Smooth muscle cell (in vitro differentiated cells): ENCODE data around the gene FBXW11. TPM values are rescaled to one million over a fixed set of nuclear protein-coding genes. Genes with fewer than 3 reads are reported as not detected.

ENCODE experiments used
- DNase-seq: peaks from one replicate; lab custom pipeline; 2025; ENCODE audit not compliant: unreplicated experiment; lab: John Stamatoyannopoulos, UW
- H2AFZ ChIP-seq: fragments of 200-600 bp; sonication (generic); 2 replicates; pipeline ENCODE4 v1.6.0; 2016; ENCODE audit warnings: antibody characterized with exemption, low read depth, mild to moderate bottlenecking
- H3F3A ChIP-seq: fragments of 200-600 bp; sonication (generic); 2 replicates; pipeline ENCODE4 v1.6.0; 2017; ENCODE audit warnings: antibody characterized with exemption, low read depth
- H3K27ac ChIP-seq: fragments of 200-600 bp; sonication (generic); 2 replicates; pipeline ENCODE4 v1.5.1; 2016; ENCODE audit warnings: low read depth, mild to moderate bottlenecking
- H3K27me3 ChIP-seq: fragments of 200-600 bp; sonication (generic); 2 replicates; pipeline ENCODE4 v1.6.1; 2016; ENCODE audit warnings: low read depth, mild to moderate bottlenecking
- H3K36me3 ChIP-seq: fragments of 200-600 bp; sonication (generic); 2 replicates; pipeline ENCODE4 v1.5.1; 2016; ENCODE audit warnings: low read depth
- H3K4me1 ChIP-seq: fragments of 200-600 bp; sonication (generic); 2 replicates; pipeline ENCODE4 v1.5.1; 2016; ENCODE audit warnings: low read depth
- H3K4me2 ChIP-seq: fragments of 200-600 bp; sonication (generic); 2 replicates; pipeline ENCODE4 v1.6.0; 2016; ENCODE audit warnings: mild to moderate bottlenecking
- H3K4me3 ChIP-seq: fragments of 200-600 bp; sonication (generic); 2 replicates; pipeline ENCODE4 v1.5.1; 2016; ENCODE audit warnings: mild to moderate bottlenecking
- H3K79me2 ChIP-seq: fragments of 200-600 bp; sonication (generic); 2 replicates; pipeline ENCODE4 v1.6.0; 2016; ENCODE audit warnings: low read depth, mild to moderate bottlenecking
- H3K9ac ChIP-seq: fragments of 200-600 bp; sonication (generic); 2 replicates; pipeline ENCODE4 v1.6.0; 2016; ENCODE audit warnings: low read depth
- H3K9me3 ChIP-seq: fragments of 200-600 bp; sonication (generic); replicated peaks from 2 replicates; pipeline ENCODE4 v1.5.1; 2016; ENCODE audit warnings: low read depth
- H4K20me1 ChIP-seq: fragments of 200-600 bp; sonication (generic); 2 replicates; pipeline ENCODE4 v1.6.0; 2016; ENCODE audit warnings: low read depth
- CTCF ChIP-seq: fragments of 200-600 bp; sonication (generic); IDR thresholded peaks from 2 replicates; pipeline ENCODE4 v1.5.1; 2017; ENCODE audit warnings: borderline replicate concordance, mild to moderate bottlenecking, antibody characterized with exemption; ENCODE audit not compliant: insufficient read depth, poor library complexity, severe bottlenecking
- WGBS: methylation state at CpG from one replicate; pipeline ENCODE4 v1.1.7; 2016; ENCODE audit warnings: low lambda C conversion rate; 5-methylcytosine and 5-hydroxymethylcytosine counted together
- polyA plus RNA-seq: library from polyadenylated mRNA; unstranded; fragments of >200 nt; fragmentation: Nextera tagmentation; extraction: Ambion mirVana; gene quantifications from 2 replicates; pipeline ENCODE4 v1.2.1, GENCODE V29; 2016
- total RNA-seq: library from RNA; depleted of rRNA; stranded (reverse); fragments of >200 nt; gene quantifications from 2 replicates; pipeline ENCODE4 v1.2.3, GENCODE V29; 2014

FBXW11 gene
- total and polyA plus RNA-seq, 2 experiments from 2014 or later: 27.4 to 83.7 TPM

- Histone ChIP-seq H3K79me2 (no peaks in the 10 kb centered on the region), H3K4me3 (no peak overlapping the region), H3F3A (peaks cover 8% of the 10 kb centered on the region), H3K9me3 (no peaks in the 10 kb centered on the region), H2AFZ (no peak overlapping the region), H3K4me2 (no peak overlapping the region), H3K27ac (no peak overlapping the region), H3K27me3 (no peaks in the 10 kb centered on the region), H3K4me1 (no peaks in the 10 kb centered on the region), H4K20me1 (peaks cover 3% of the 10 kb centered on the region), H3K9ac (no peak overlapping the region), H3K36me3 (no peaks in the 10 kb centered on the region)
- 98% methylated on average over 8 of the region's 8 CpGs for WGBS
- no peak for DNase-seq
- TF ChIP-seq CTCF: no peak
These were observed 154.2 kb downstream of the FBXW11 start for GRCh38 chr5:171852255-171852681.

DNA sequence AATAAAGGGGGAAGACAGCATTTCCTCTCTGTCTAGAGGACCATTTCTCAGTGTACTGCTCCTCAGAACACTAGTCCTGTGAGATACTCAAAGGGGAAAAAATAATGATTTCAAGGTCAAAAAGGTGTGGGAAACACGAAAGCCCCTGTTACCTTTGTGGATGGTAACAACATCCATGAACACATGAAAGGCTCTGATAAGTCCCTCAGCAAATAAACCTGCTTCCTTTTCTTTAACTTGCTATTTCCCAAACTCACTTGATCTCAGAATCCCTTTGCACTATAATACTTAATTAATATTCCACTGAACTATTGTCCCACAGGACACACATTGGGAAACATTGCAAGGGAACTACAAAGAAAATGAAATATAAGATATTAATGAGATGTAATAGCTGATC, 155.2 kb downstream of the FBXW11 start:
- Histone ChIP-seq H3K4me1 (no peaks in the 10 kb centered on the region), H3K9me3 (no peaks in the 10 kb centered on the region)
- DNase-seq: no peak

DNA sequence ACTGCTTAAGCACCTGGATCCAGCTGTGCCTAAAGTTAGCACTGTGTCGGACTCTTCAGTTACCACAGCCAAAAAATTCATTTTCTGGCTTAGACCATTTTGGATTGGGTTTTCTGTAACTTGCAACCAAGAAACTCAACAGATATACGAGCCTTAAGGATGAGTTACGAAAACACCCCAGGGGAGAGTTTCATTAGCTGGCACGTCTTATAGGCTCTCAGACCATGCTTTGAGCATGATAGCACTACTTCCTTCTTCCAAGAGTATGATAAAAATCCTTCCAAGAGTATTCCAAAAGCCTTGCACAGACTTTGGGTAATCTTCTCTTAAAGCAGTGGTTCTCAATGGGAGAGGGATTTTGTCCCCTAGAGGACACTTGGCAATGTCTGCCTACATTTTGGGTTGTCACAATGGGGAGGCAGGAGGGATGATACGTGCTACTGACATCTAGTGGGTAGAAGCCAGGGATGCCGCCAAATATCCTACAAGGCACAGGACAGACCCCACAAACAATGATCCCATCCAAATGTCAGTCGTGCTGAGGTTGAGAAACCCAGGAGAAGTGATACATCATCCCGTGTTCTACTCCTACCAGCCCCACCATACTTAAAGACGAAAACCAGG, 156.0 kb downstream of the FBXW11 start:
- 39% methylated on average over 9 of the region's 9 CpGs for WGBS
- Histone ChIP-seq H3K4me2 (no peak overlapping the region), H3K9me3 (no peaks in the 10 kb centered on the region), H3K27ac (no peak overlapping the region), H3K4me1 (no peaks in the 10 kb centered on the region), H3K27me3 (no peaks in the 10 kb centered on the region), H3K4me3 (no peak overlapping the region), H3K36me3 (no peaks in the 10 kb centered on the region), H3K79me2 (no peaks in the 10 kb centered on the region), H2AFZ (no peak overlapping the region), H4K20me1 (peaks cover 3% of the 10 kb centered on the region), H3K9ac (no peak overlapping the region), H3F3A (peaks cover 8% of the 10 kb centered on the region)
- DNase-seq: no peak
- peak; percentile 31 for TF ChIP-seq CTCF

More for the DNA sequence above, 155.2 kb downstream of the FBXW11 start:
- Histone ChIP-seq H3K79me2 (no peaks in the 10 kb centered on the region), H3K4me2 (no peak overlapping the region), H3K36me3 (no peaks in the 10 kb centered on the region), H3F3A (peaks cover 8% of the 10 kb centered on the region), H3K9ac (no peak overlapping the region), H3K27ac (no peak overlapping the region), H3K27me3 (no peaks in the 10 kb centered on the region), H2AFZ (no peak overlapping the region), H3K4me3 (no peak overlapping the region), H4K20me1 (peaks cover 3% of the 10 kb centered on the region)
- 89% methylated on average over 1 of the region's 1 CpG for WGBS
- no peak for TF ChIP-seq CTCF

DNA sequence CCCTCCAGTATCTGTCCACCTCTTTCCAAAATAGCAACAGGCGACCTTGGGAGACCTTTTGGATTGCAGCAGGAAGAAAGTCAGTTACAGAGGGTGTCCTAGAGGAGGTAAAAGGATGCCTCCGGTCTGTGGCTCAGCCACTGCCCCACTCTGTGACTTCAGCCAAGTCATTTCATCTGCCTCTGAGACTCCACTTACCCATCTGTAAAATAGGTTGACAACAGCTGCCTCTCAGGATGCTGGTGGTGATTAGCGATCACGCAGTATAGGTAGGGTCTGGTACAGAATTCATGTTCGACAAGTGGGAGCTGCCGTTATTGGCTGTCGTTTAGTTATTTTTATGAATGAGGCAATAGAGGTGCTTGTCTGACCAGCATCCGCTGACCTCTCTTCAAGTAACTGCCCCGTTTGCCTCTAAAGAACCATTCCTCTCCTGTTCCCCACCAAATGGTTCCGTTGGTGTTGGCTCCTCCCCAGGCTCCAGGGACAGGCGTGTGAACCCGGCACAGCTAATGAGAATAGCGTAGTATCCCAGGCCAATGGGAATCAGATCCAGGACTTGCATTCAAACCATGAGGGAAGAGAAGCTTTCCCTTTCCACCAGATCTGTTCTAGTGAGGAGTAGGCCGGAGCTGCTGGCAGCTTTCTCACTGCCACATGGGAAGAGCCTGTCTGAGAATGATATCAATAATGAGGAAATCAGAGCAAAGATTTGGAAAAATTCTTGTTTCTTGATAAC, 156.7 kb downstream of the FBXW11 start:
- Histone ChIP-seq H3K79me2 (no peaks in the 10 kb centered on the region), H3K9me3 (no peaks in the 10 kb centered on the region), H3F3A (peaks cover 8% of the 10 kb centered on the region), H3K4me2 (no peak overlapping the region), H2AFZ (no peak overlapping the region), H3K36me3 (no peaks in the 10 kb centered on the region), H4K20me1 (peaks cover 3% of the 10 kb centered on the region), H3K27me3 (no peaks in the 10 kb centered on the region), H3K9ac (no peak overlapping the region), H3K4me3 (no peak overlapping the region), H3K4me1 (no peaks in the 10 kb centered on the region), H3K27ac (no peak overlapping the region)
- 95% methylated on average over 14 of the region's 14 CpGs for WGBS
- no peak for TF ChIP-seq CTCF
- no peak for DNase-seq
